Left lobe of liver (tissue), 2 donors: ENCODE data around the gene UNC45B. TPM values are rescaled to one million over a fixed set of nuclear protein-coding genes. Genes with fewer than 3 reads are reported as not detected.
"Not testable (repeated sequence)": the region's sequence is repeated elsewhere in the genome, so short reads cannot be mapped to it uniquely, and the experiment has no call there.

ENCODE experiments used
- ATAC-seq: fragments of 200-7000 bp; cut with Tn5 transposase; one replicate; pipeline ENCODE4 v1.9.1; 2020; ENCODE audit warnings: mild to moderate bottlenecking, moderate library complexity
- DNase-seq: peaks from one replicate; pipeline ENCODE4 v3.0.0-alpha.2; 2020; ENCODE audit warnings: low spot score
- total RNA-seq: library from RNA; stranded (reverse); gene quantifications from one replicate; pipeline ENCODE4 v1.2.1, GENCODE V29; 2021
- donor health status: DM: no; HTN: no; CAD: no; lungs with moderate emphysema.
- donor health status: DM: no; HTN: yes; CAD: no.

Gene UNC45B
- total RNA-seq, 1 donor from 2014 or later, result not detected

DNA sequence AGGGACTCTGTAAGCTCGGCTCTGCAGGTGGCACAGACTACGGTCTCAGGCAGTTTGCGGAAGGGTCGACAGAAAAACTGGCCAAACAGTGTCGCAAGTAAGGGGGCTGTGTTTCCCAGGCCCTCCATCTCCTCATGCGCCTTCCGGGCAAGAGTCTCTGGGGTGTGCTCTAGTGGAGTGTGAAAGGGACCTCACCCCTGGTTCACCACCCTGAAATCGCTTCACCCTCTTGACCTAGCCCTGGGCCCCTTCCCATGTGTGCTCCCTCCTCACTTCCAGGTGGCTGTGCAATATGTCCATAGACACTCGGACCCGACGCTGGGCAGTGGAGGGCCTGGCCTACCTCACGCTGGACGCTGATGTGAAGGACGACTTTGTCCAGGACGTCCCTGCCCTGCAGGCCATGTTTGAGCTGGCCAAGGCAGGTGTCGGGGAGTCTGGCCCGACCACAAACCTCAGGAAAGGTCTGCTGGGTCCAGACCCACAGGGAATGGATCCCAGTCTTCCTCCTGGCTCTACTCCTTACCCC lies 22.3 kb downstream of the UNC45B start:
- ATAC-seq (no peak), DNase-seq (no peak)

GRCh38 chr17:35170968-35171771 lies 23.6 kb downstream of the UNC45B start:
- DNase-seq (no peak), ATAC-seq (peak; percentile 22)

DNA sequence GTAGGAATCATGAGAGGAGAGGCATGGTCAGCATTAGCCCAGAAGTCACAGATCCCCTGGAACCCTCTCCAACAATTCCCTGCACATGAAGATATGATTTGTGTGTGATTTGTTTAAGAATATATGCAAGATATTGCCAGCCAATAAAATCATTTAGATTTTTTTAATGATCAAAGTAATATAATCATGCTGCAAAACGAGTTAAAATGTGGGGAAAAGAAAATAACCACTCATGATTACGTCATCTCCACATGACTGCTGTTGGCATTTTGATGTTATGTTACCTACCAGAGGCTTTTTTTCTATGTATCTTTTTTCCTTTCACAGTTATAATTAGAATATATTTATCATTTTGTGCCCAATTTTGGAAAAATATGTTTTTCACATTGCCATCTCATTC lies 24.2 kb downstream of the UNC45B start:
- no peak for ATAC-seq
- no peak for DNase-seq

- not testable (repeated sequence) for DNase-seq, ATAC-seq
These were observed 24.7 kb downstream of the UNC45B start for GRCh38 chr17:35172321-35172720.

GRCh38 chr17:35174835-35175334 lies 27.3 kb downstream of the UNC45B start:
- ATAC-seq (no peak), DNase-seq (no peak)

GRCh38 chr17:35175638-35176415 lies 28.2 kb downstream of the UNC45B start:
- DNase-seq (no peak), ATAC-seq (no peak)

DNA sequence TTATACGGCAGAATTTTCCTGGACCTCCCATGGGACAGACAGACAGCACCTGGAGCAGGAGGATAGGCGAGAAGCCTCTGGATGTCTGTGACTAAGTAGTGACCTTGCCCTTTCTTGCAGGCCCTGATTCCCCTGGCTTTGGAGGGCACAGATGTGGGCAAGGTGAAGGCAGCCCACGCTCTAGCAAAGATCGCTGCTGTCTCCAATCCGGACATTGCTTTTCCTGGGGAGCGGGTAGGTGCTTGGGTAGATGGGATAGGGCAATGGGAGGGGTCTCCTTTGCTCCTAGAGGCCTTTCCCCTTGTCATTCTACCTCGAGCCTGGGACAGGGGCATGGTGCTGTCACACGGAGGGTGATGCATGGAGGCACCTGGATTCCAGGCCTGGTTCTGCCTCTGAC lies 29.3 kb downstream of the UNC45B start:
- DNase-seq (no peak), ATAC-seq (no peak)

DNA sequence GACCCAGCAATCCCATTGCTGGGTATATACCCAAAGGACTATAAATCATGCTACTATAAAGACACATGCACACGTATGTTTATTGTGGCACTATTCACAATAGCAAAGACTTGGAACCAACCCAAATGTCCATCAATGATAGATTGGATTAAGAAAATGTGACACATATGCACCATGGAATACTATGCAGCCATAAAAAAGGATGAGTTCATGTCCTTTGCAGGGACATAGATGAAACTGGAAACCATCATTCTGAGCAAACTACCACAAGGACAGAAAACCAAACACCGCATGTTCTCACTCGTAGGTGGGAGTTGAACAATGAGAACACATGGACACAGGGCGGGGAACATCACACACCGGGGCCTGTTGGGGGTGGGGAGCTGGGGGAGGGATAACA lies 31.8 kb downstream of the UNC45B start:
- not testable (repeated sequence) for ATAC-seq, DNase-seq

- DNase-seq, result no peak
- no peak for ATAC-seq
These were observed 35.7 kb downstream of the UNC45B start for GRCh38 chr17:35183332-35183731.

- ATAC-seq (no peak), DNase-seq (no peak)
These were observed 36.7 kb downstream of the UNC45B start for GRCh38 chr17:35184274-35184673.

GRCh38 chr17:35185849-35186248 lies 38.2 kb downstream of the UNC45B start:
- no peak for DNase-seq
- no peak for ATAC-seq

GRCh38 chr17:35187481-35187880 lies 39.9 kb downstream of the UNC45B start:
- ATAC-seq (no peak), DNase-seq (no peak)

- no peak for DNase-seq
These were observed 40.5 kb downstream of the UNC45B start for GRCh38 chr17:35188111-35188510.

DNA sequence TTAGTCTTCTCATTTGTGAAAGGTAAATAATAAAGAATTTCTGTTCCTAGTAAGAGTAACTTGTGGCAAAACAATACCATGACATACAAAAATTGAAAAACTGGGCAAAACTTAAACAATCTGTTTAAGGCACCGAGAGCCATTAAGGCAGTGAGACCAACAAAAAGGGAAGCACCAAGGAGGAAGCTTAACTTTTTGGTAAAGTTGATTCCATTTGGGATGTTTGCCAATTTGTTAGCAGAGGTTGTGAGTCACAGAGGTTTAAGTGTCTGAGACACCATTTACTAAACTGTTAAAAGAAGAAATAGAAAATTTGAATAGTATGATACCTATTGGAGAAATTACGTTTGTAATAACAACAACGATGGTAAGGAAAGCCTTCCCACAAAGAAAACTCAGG lies 41.7 kb downstream of the UNC45B start:
- ATAC-seq, result no peak
- no peak for DNase-seq

More at GRCh38 chr17:35188111-35188510, 40.5 kb downstream of the UNC45B start:
- no peak for ATAC-seq

DNA sequence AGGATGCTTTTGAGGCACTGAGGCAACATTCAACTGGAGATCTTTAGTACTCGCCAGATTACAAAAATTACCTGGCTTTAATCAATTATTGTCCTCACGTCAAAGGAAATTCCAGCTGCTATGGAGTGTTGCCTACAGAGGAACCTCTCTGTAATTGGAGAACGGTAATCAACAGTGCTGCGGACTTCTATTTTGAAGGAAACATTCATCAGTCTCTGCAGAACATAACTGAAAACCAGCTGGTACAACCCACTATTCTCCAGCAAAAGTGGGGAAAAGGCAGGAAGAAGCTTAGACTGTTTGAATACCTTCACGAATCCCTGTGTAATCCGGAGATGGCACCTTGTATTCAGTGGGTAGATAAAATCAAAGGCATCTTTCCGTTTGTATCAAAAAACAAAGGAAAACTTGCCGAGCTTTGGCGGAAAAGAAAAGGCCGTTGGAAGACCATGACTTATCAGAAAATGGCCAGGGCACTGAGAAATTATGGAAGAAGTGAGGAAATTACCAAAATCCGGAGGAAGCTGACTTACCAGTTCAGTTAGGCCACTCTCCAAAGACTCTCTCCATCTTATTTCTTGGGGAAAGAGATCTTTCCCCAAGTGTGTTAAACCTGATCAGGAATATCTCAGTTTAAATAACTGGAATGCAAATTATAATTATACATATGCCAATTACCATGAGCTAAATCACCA lies 43.5 kb downstream of the UNC45B start:
- ATAC-seq (no peak), DNase-seq (no peak)

DNA sequence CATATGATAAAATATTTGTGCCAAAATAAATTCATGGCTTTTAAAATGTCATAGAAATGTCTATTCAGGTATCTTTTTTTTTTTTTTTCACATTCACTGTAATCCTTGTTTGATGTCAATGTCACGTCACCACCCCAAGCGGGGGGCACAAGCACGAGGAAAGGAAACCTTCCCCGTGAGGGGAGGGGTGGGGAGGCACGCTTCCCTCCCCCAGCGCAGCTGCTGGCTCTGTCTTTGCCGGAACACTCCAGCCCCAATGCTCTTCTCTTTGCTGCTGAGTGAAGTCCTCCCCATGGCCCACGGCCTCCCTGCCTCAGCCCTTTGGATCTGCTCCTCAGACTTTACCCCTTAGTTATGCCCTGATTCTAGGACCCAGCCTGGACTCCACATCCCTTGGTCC lies 45.1 kb downstream of the UNC45B start:
- no peak for ATAC-seq
- no peak for DNase-seq

DNA sequence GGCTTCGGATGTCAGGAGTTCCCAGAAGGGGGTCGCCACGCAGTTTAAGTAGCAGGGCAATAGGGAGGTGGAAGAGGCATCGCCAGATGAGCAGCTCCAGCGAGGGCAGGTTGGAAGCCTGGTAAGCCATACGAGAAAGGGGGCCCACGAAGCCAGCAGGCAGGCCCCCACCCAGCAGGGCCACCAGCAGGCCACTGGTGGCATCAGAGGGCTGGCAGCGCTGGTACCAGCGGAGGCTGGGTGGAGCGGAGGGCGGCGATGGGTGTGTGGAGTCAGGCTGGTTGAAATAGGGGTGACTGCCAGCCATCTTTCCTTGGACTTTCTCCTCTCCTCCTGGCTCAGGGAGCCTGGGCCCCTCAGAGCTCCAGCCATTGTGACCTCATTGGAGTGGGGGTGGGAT lies 46.4 kb downstream of the UNC45B start, which contains the start of gene SLC35G3:
Gene SLC35G3, minus strand, starts transcription at position 393 of the 400 bp plus-strand sequence. Its CDS starts 86 bp downstream, at position 307.
- ATAC-seq, result not testable (repeated sequence)

DNA sequence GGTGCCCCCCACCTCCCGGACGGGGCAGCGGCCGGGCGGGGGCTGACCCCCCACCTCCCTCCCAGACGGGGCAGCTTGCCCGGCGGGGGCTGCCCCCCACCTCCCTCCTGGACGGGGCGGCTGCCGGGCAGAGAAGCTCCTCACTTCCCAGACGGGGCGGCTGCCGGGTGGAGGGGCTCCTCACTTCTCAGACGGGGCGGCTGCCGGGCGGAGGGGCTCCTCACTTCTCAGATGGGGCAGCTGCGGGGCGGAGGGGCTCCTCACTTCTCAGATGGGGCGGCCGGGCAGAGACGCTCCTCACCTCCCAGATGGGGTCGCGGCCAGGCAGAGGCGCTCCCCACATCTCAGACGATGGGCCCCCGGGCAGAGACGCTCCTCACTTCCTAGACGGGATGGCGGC lies 47.4 kb downstream of the UNC45B start:
- not testable (repeated sequence) for ATAC-seq, DNase-seq

More for the DNA sequence above, 46.4 kb downstream of the UNC45B start, which contains the start of gene SLC35G3:
- DNase-seq, result not testable (repeated sequence)

GRCh38 chr17:35202582-35202981 lies 55.0 kb downstream of the UNC45B start:
- not testable (repeated sequence) for ATAC-seq, DNase-seq

DNA sequence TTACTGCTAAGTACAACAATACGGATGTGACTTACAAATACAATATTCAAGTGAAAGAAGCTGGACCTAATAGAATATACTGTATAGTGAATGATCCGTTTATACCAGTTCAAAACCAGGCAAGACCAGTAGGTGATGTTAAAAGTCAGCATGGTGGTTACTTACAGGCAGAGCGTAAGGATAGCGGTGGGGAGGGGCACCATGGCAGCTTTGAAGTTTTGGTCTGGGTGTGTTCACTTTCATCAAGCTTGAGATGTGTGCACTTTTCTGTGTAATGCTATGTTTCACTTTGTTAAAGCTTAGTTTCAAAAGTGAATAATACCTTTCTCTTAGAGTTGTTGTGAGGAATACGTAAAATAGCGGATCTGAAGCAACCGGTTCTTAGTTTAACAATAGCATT lies 63.1 kb downstream of the UNC45B start:
- DNase-seq, result no peak
- no peak for ATAC-seq

GRCh38 chr17:35212668-35213067 lies 65.1 kb downstream of the UNC45B start:
- DNase-seq (no peak), ATAC-seq (no peak)
